GM12892 (cell line): Measurements from ENCODE around the gene SLC14A1.

ENCODE experiments used
- POLR2A ChIP-seq: IDR thresholded peaks from 2 replicates; pipeline ENCODE4 v1.6.1; 2011; ENCODE audit warnings: low read depth, low read length, control low read depth
- POLR2AphosphoS5 ChIP-seq: IDR thresholded peaks from 2 replicates; pipeline ENCODE4 v1.6.1; 2011; ENCODE audit warnings: low read depth, low read length, control low read depth
- TAF1 ChIP-seq: IDR thresholded peaks from 2 replicates; pipeline ENCODE4 v1.6.1; 2011; ENCODE audit warnings: low read depth, mild to moderate bottlenecking, control low read depth, low read length, borderline replicate concordance

- no peak for TF ChIP-seq TAF1
- no peak for TF ChIP-seq POLR2A
- TF ChIP-seq POLR2AphosphoS5, result no peak
Observed at GRCh38 chr18:45677276-45677807, 46.6 kb upstream of the SLC14A1 start.
